ENCODE data around the gene MYOM1.
A peak's percentile ranks its signal among the peaks of the same experiment; 100 is the strongest.
"Not testable (repeated sequence)": the region's sequence is repeated elsewhere in the genome, so short reads cannot be mapped to it uniquely, and the experiment has no call there.

The MYOM1 gene

DNA sequence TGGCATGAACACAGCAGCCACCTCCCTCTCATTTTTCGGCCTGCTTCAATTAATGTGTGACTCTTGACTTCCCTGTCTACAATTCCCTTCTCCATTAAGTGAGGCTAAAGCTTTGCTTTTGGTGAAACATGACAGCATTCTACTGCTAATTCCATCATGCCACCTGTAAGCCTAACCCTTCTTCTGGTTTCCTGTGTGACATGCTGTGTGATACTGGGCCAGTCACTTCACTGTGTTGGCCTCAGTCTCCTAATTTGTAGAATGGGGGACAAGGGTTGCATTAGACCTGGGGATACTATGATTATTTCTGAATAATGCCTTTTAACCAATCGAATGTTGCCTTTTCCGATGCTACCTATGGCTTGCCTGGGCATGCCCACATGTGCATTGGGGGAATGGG, 146.4 kb downstream of the MYOM1 start:
- not testable (repeated sequence) for DNase-seq

- DNase-seq = no peak
These were observed 148.1 kb downstream of the MYOM1 start for GRCh38 chr18:3071676-3072075.

DNA sequence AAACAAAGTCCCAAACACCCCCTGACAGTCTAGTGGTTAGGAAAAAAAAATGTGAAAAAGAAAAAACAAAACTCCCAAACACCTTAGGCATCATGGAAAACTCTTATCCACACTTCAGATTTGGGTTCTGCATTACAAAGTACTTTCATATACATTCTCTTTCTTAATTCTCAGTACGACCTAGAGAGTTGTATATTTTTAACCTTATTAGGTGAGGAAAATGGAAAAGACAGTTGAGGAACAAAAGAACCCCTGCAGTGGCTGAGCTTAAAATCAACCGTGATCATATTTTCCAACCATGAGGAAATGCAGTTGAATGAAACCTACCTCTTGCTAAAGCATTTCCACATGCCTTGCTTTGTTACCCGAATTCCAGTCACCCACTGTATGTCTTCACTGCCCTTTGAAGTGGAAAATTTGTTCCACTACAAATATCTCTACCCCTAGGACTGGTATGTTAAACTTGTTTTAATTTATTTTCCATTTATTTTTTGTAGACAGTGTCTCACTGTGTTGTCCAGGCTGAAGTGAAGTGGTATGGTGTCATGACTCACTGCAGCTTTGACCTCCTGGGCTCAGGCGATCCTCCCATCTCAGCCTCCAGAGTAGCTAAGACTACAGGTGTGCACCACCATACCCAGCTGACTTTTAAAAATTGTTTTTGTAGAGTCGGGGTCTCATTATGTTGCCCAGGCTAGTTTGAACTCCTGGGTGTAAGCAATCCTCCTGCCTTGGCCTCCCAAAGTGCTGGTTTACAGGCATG, 149.9 kb downstream of the MYOM1 start:
- DNase-seq = no peak

DNA sequence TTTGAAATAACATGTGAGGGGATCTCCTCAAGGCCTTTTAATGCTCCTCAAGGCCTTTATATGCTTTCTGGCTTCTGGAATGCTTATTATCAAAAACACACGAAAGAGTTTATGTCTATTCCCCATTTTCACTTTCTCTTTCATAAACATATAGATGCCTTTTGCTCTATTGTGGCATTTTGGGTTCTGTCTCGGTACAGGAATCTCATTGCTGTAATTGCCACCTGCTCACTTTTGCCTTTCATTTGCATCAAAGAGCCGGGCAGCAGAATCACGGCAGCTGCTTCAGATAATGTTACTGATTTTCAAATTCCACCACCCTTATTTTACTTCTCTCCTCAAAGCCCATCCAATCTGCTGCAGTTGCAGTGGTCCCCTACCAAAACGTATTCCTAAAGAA, 152.0 kb downstream of the MYOM1 start:
- DNase-seq = no peak

- no peak for DNase-seq
These were observed 152.6 kb downstream of the MYOM1 start for GRCh38 chr18:3067165-3067661.

DNA sequence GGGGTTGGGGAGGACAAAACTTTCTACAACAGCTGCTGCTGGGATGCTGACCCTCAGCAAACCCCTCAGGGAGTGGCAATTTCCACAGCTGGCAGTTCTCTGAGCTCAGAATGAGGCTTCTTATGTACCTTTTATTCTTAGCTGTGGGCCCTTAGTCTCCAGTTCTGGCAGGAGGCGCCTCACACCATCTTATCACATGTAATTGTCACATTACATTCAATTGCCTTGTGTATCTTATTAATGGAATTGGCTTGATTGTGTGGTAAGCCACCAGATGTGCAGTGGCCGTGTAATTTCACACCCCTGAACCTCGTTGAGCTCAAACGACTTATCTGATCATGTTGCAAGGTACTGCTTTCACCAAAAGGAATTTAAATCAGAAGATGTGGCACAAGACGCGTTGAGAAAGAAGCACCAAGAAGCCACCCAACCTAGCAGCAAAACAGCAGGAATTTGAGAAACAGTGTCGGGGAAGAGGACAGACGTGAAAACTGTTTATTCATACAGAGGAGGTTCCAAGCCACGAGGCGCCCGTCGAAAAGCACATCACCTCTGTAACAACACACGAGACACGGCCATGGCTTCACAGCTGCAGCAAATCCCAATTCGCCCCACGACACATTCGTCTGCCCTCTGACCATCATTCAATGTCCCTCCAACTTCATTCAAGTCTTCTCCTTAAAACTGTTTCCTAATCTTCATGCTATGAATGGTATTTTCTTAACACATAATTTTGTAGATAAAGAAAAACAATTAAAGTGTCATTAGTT, 153.2 kb downstream of the MYOM1 start:
- DNase-seq = no peak

DNA sequence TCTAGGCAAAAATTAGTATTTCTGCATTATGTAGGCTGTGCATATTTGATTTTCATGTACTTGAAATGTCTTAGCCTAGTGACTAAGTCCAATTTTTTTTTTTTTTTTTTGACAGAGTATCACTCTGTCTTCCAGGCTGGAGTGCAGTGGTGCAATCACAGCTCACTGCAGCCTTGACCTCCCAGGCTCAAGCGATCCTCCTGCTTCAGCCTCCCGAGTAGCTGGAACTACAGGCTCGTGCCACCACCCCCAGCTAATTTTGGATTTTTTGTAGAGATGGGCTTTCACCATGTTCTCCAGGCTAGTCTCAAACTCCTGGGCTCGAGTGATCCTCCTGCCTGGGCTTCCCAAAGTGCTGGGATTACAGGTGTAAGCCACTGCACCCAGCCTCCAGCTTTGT, 156.0 kb downstream of the MYOM1 start:
- DNase-seq = not testable (repeated sequence)

DNA sequence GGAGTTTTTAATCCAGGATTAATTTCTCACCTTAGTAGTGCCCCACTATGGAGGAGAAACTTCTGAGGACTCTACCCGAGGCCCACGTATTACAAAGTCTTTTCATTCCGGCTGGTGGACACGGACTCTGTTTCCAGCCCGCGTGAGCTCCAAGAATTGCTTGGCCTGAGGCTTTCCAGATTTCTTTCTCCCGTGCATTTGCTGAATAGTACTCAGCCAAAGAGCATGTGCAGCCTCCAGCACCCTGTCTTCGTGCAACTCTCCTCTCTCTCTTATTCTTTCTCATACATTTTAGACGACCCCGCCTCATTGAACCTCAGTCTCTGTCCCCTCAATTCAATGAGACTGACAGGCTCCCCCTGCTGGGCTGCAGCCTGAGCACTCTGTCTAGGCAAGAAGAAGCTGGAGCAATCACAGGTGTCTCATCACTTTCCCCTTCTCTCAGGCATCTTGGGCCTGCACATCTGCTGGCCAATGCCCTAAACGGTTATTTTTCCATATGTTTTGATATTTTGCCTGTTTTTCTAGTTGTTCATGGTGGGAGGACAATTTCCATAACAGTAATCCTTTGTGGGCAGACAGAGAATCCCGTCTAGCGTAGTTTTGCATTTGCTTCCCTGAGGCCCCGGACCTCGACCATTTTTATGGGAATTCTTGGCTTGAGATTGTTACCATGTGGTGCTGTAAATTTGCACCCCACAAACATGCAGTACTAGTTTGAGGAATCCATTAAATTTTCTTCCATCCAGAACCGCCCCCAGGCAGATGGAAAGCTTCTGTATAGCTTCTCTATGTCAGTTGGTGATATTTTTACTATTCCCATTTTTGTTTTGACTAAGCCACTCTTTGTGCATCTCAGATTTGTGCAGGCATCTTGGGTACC, 156.7 kb downstream of the MYOM1 start:
- DNase-seq = peak; percentile 10

- DNase-seq = no peak
These were observed 158.0 kb downstream of the MYOM1 start for GRCh38 chr18:3061581-3062312.

DNA sequence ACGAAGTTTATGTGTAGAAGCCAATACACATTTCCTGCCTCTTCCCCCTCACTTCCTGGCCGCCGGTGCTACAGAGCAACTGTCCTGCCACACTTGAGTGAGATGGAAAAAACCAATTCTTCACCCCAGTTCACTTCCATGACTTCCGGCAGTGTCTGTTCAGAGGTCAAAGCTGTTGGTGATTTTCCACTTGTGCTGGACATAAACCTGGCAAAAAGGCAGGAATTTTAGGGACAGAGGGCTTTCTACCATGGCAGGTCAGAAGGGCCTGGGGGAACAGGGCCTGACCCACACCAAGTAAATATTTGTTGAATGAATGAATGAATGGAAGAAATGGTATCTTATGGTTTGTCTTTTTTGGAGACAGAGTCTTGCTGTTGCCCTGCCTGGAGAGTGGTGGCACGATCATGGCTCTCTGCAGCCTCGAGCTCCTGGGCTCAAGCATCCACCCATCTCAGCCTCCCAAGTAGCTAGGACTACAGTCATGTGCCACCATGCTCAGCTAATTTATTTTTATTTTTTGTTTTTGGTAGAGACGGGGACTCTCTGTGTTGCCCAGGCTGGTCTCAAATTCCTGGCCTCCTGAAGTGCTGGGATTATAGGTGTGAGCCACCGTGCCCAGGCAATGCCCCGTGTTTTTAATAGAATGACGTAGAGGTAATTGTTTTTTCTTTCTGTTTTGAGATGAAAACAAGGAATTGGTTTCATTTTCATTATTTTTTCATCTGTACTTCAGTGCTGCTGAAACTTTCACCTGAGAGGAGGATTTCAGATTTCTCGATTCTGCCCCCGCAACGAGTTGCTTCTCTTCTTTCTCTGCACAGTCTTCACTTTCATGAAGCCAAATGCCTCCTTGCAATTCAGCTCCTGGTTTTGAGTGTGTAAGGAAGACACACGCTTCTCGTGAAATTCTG, 158.8 kb downstream of the MYOM1 start:
- DNase-seq = no peak

DNA sequence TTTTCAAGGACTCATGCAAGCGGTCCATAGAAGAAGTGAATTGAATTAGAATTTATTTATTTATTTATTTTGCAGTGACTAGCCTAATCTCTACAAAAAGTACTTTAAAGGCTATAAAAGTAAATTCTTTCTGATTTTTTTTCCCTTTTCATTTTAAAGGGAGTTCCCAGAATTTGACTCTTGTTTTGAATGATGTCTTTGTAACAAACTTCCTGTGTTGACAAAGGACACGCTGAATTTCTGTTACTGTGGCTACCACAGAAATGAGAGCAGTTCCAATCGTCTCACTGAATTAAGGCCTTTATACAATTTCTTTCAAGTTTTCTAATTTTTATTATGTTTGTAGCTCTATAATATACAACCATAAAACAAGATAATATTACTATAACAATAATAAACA, 160.5 kb downstream of the MYOM1 start:
- DNase-seq = no peak

DNA sequence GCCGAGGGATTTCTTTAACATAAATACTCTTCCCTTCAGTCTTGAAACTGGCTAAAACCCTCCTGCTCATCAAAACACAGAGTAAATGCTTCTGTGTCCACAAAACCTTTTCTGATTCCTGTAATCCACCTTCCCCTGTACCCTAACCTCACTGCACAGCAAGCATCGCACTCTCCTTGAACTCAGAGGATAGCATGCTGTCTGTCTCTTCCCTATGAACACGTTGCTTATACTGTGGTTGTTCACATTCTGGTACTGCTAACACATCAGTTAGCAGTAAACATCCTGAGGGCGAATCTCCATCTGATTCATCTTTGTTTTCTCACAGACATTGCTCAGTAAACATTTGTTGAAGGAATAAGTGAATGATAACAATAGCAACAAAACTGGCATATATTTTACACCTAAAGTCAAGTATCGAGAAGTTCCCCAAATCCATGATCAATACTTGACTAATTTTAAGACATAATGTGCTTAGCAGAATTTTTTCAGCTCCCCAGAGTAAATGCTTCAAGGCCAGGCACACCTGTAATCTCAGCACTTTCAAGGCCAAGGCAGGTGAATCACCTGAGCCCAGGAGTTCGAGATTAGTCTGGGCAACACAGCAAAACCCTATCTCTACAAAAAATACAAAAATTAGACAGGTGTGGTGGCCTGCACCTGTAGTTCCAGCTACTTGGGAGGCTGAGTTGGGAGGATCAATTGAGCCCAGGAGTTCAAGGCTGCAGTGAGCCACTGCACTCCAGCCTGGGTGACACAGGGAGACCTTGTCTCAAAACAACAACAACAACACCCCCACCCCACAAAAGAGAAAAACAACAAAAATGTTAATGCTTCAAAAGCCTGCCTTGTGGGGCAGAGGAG, 161.2 kb downstream of the MYOM1 start:
- DNase-seq = no peak

DNA sequence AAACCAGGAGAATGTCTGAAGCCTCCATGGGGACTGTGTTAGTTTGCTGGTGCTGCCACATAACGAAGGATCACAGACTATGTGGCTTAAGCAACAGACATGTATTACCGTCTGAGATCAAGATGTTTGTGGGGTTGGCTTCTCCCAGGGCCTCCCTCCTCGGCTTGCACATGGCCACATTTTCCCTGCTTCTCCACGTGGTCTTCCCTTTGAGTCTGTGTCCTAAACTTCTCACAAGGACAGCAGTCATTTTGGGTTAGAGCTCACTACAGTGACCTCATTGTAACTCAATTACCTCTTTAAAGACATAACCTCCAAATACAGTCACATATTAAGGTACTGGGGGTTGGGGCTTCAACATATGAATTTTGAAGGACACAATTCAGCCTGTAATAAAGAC, 162.2 kb downstream of the MYOM1 start:
- no peak for DNase-seq

GRCh38 chr18:3056311-3056710, 163.5 kb downstream of the MYOM1 start:
- no peak for DNase-seq

GRCh38 chr18:3055816-3056215, 164.0 kb downstream of the MYOM1 start:
- DNase-seq = no peak

- DNase-seq = no peak
These were observed 164.5 kb downstream of the MYOM1 start for GRCh38 chr18:3055186-3055728.

DNA sequence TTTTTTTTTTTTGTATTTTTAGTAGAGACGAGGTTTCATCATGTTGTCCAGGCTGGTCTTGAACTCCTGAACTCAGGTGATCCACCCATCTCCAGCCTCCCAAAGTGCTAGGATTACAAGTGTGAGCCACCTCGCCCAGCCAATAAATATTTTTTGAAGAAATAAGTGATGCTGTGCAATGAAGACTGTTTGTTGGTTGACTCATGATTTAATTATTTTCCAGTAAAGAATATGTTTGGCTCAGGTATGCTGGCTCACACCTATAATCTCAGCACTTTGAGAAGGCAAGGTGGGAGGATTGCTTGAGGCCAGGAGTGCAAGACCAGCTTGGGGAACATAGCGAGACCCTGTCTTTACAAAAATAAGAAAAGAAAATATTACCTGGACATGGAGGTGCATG, 165.0 kb downstream of the MYOM1 start:
- no peak for DNase-seq

DNA sequence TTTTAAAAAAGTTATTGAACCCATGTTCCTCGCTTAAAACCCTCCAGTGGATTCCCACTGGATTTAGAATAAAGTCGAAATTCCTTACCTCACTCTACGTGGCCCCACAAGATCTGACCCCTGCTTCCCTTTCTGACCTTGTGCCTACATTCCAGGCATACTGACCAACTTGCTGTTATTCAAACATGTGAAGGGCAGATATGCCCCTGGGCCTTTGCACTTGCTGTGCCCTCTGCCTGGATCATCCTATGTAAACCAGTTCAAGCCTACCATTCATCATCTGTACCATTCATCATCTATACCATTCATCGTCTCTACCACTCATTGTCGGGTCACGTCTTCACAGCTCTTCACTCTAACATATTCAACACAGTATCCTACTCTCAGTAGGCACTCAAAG, 165.6 kb downstream of the MYOM1 start:
- DNase-seq = no peak

DNA sequence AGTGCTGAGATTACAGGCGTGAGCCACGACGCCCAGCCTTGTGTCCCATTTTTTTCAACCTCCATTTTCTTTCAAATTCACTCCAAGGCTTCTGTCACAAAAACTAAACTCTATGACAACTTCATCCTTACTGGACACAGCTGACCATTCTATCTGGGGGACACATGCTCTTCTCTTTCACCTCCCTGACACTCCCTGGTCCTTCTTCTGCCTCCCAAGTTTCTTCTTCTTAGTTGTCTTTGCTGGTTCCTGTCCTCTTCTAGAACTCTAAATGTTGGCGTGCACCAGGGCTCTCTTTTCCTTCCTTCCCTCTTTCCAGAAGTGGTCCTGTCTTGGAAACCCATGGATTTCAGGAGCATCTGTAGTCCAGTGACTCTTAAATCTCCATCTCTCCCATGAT, 166.7 kb downstream of the MYOM1 start:
- DNase-seq = no peak

GRCh38 chr18:3052411-3052758, 167.4 kb downstream of the MYOM1 start:
- DNase-seq = no peak

Measured in NCI-H748 treated with DMSO at 0.1 percent for 48 hours (cell line).